ENCODE results near the gene NUP205.
"Not testable (repeated sequence)": the region's sequence is repeated elsewhere in the genome, so short reads cannot be mapped to it uniquely, and the experiment has no call there.

The NUP205 gene

GRCh38 chr7:135692606-135693005, 134.9 kb downstream of the NUP205 start:
- in situ Hi-C loops (cut with HindIII; ENCODE audit: low sequenced_read_pairs), result not testable (repeated sequence)

- in situ Hi-C loops (cut with HindIII; ENCODE audit: low sequenced_read_pairs), result no loop called here
Measured at GRCh38 chr7:135693558-135693957, 135.8 kb downstream of the NUP205 start.

GRCh38 chr7:135697276-135698049, 139.7 kb downstream of the NUP205 start:
- in situ Hi-C loops (cut with HindIII; ENCODE audit: low sequenced_read_pairs), result no loop called here

Data from DLD1 (cell line).